K562 (cell line): ENCODE results near the gene HNF4A.

Experiments used
- FOSL1 ChIP-seq: fragments of 200-800 bp; sonication (Bioruptor generic); conservative IDR thresholded peaks from 2 replicates; pipeline ENCODE4 v1.6.1; 2016; ENCODE audit warnings: missing genetic modification characterization, missing compliant biosample characterization
- GATA2 ChIP-seq: sonication (generic); formaldehyde crosslinking; IDR thresholded peaks from 2 replicates; pipeline ENCODE4 v1.4.0; 2020; ENCODE audit warnings: mild to moderate bottlenecking, missing genetic modification reagents
- MYC ChIP-seq, 2 experiments: fragments of 250-450 bp in 1 of 2; sonication (Bioruptor Pico) in 1 of 2; IDR thresholded peaks; 2 replicates each; pipeline versions ENCODE4 v1.5.1 to v1.6.1; 2012 to 2021; ENCODE audit warnings: low read depth in 2 of 2, borderline replicate concordance in 1 of 2, improper control_type of control experiment in 1 of 2, low read length in 1 of 2, mild to moderate bottlenecking in 1 of 2, moderate library complexity in 1 of 2
- POLR2AphosphoS5 ChIP-seq: IDR thresholded peaks from 2 replicates; pipeline ENCODE4 v1.6.1; 2011; ENCODE audit warnings: mild to moderate bottlenecking, low read depth, low read length, moderate library complexity; ENCODE audit not compliant: control insufficient read depth, insufficient read depth
- SRSF1 ChIP-seq: fragments of 200-400 bp; formaldehyde crosslinking; IDR thresholded peaks from 2 replicates; pipeline ENCODE4 v1.6.1; 2017; ENCODE audit warnings: mild to moderate bottlenecking, low read depth, low read length, moderate library complexity
- TRIM24 ChIP-seq, 2 experiments: fragments of 450-650 bp; IDR thresholded peaks; 2 replicates each; pipeline ENCODE4 v1.6.1; 2016

DNA sequence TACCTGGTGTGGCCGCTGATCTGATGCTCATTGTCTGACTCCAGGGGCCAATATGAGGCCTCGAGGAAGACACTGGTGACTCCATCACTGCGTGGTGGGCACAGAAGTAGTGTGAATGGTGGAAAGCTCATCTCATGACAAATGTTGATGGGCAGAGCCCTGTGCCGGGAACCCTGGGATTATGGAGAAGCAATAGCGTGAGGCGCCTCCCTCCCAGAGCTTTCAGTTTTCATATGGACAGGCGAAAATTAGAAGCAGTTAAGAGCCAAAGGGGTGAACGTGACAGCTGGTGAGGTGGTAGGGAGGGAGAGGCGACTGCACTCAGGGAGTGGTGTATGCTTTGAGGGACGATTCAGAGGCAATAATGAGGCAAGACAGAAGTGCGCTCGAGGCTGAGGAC is 80.9 kb downstream of the HNF4A start:
- TF ChIP-seq SRSF1 (no peak), POLR2AphosphoS5 (no peak), FOSL1 (tag) (no peak), MYC (IDR thresholded peaks at IDR 0.05; ENCODE audit: low read depth, low read length) (no peak), MYC (CRISPR knock-in tag; IDR thresholded peaks at IDR 0.05; ENCODE audit: borderline replicate concordance, low read depth) (no peak), GATA2 (no peak), TRIM24 (IDR thresholded peaks at IDR 0.05) (no peak)
